ENCODE data around the gene SECTM1.

GRCh38 chr17:82287013-82287867 is 46.3 kb downstream of the SECTM1 start:
- TF ChIP-seq TBP (optimal IDR thresholded peaks at IDR 0.05; ENCODE audit: low read depth, low read length) (no peak), ZNF512 (tag; IDR thresholded peaks at IDR 0.05) (no peak)
